ENCODE results near the gene CAPN11. TPM values are rescaled to one million over a fixed set of nuclear protein-coding genes. Genes with fewer than 3 reads are reported as not detected.

The CAPN11 gene
- total and polyA plus RNA-seq, 10 of the 15 experiments (the other 5 are each of a cell fraction or from before 2014, with no cell fraction given): 0.05 to 0.44 (median 0.31) TPM

- no peak overlapping the region for H3K9ac ChIP-seq (ENCODE audit: control insufficient read depth, insufficient read depth, low read length)
- no peaks in the 10 kb centered on the region for H3K79me2 ChIP-seq (ENCODE audit: control insufficient read depth, insufficient read depth, low read length)
- in situ Hi-C loops (cut with MboI): no loop called here
- POLR2A ChIA-PET: interaction anchor here (1.4 to 1.5 kb wide), 2 partner anchors 11 to 30 kb away, joined by 8 to 15 read pairs; no protein-coding TSS in a partner anchor
- H3K27ac ChIP-seq (ENCODE audit: control insufficient read depth, insufficient read depth): no peak overlapping the region
- WGBS (ENCODE audit: insufficient coverage, insufficient replicate concordance, low lambda C conversion rate, missing lambda C conversion rate): 95% methylated on average over 2 of the region's 2 CpGs
- CTCF ChIA-PET: interaction anchor here (1.4 kb wide), 1 partner anchor 16 kb away, joined by 4 read pairs; no protein-coding TSS in a partner anchor
- no peaks in the 10 kb centered on the region for H3K36me3 ChIP-seq (ENCODE audit: control insufficient read depth in 2 of 2, insufficient read depth in 2 of 2, low read length in 1 of 2)
- DNase-seq (ENCODE audit: low read depth, low spot score) (no peak), ATAC-seq (no peak), FAIRE-seq (no peak)
- no peak overlapping the region for H3K4me3 ChIP-seq
- no peak overlapping the region for H3K4me2 ChIP-seq (ENCODE audit: control insufficient read depth, insufficient read depth)
- no peaks in the 10 kb centered on the region for H3K9me3 ChIP-seq (replicated peaks; ENCODE audit: control insufficient read depth, insufficient read depth, low read length)
- SMC1A ChIA-PET (ENCODE audit: uncharacterized antibody, unreplicated experiment): interaction anchor here (1.5 to 2.8 kb wide), 6 partner anchors 11 to 33 kb away, joined by 6 to 11 read pairs (median 9); no protein-coding TSS in a partner anchor
- no TSS peak for BruUV-seq (replicated peaks)
- H2AFZ ChIP-seq (ENCODE audit: control insufficient read depth, low read depth, low read length): no peak overlapping the region
- RAD21 ChIA-PET (ENCODE audit: unreplicated experiment): interaction anchor here (1.1 to 1.2 kb wide), 2 partner anchors 13 to 16 kb away, joined by 3 read pairs; no protein-coding TSS in a partner anchor
- H3K27me3 ChIP-seq (replicated peaks in 1 of 2; ENCODE audit: control insufficient read depth in 2 of 2, insufficient read depth in 2 of 2, low read length in 1 of 2): no peaks in the 10 kb centered on the region
- peaks cover 12% of the 10 kb centered on the region for H3K4me1 ChIP-seq (ENCODE audit: control insufficient read depth, insufficient read depth, low read length)
- no peak for TF ChIP-seq ZZZ3 (IDR thresholded peaks at IDR 0.05; ENCODE audit: control insufficient read depth, insufficient read length, low read depth)
- TF ChIP-seq RUNX3 (IDR thresholded peaks at IDR 0.05; ENCODE audit: low read length): no peak
- no peak for TF ChIP-seq BMI1 (IDR thresholded peaks at IDR 0.05; ENCODE audit: borderline replicate concordance)
- no peak for TF ChIP-seq TBL1XR1 (IDR thresholded peaks at IDR 0.05; ENCODE audit: low read depth, low read length)
- TF ChIP-seq BCLAF1 (IDR thresholded peaks at IDR 0.05): no peak
- TF ChIP-seq, protein P1, sequence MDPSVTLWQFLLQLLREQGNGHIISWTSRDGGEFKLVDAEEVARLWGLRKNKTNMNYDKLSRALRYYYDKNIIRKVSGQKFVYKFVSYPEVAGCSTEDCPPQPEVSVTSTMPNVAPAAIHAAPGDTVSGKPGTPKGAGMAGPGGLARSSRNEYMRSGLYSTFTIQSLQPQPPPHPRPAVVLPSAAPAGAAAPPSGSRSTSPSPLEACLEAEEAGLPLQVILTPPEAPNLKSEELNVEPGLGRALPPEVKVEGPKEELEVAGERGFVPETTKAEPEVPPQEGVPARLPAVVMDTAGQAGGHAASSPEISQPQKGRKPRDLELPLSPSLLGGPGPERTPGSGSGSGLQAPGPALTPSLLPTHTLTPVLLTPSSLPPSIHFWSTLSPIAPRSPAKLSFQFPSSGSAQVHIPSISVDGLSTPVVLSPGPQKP (IDR thresholded peaks at IDR 0.05; ENCODE audit: low read depth, low read length): no peak
- no peak for TF ChIP-seq TAF1 (IDR thresholded peaks at IDR 0.05; ENCODE audit: borderline replicate concordance, low read depth, low read length)
- H4K20me1 ChIP-seq (ENCODE audit: control insufficient read depth, insufficient read depth): no peaks in the 10 kb centered on the region
- intact Hi-C loops (cut with micrococcal nuclease; ENCODE audit: unreplicated experiment): no loop called here
Measured at GRCh38 chr6:44188819-44189218, 30.2 kb downstream of the CAPN11 start.

All from GM12878 (cell line).